Sigmoid colon (tissue), 4 donors: ENCODE measurements around the gene KCNH5.

ENCODE experiments used
- POLR2A ChIP-seq, 2 donors: fragments of 450-650 bp; IDR thresholded peaks; one replicate each; pipeline ENCODE4 v1.6.1; 2016; ENCODE audit warnings: antibody characterized with exemption in 2 of 2, mild to moderate bottlenecking in 2 of 2, moderate library complexity in 2 of 2
- POLR2AphosphoS5 ChIP-seq, 4 donors: sonication (generic); formaldehyde crosslinking; IDR thresholded peaks; one replicate each; pipeline ENCODE4 v1.6.1; 2017; ENCODE audit warnings: antibody characterized with exemption in 4 of 4
- TF ChIP-seq, protein P1 (sequence below), 4 experiments: fragments of 450-650 bp in 3 of 4; fragments of 200-600 bp in 1 of 4; IDR thresholded peaks; one replicate each; pipeline ENCODE4 v1.5.1; 2016 to 2019; ENCODE audit warnings: antibody characterized with exemption in 4 of 4, mild to moderate bottlenecking in 3 of 4, moderate library complexity in 2 of 4

DNA sequence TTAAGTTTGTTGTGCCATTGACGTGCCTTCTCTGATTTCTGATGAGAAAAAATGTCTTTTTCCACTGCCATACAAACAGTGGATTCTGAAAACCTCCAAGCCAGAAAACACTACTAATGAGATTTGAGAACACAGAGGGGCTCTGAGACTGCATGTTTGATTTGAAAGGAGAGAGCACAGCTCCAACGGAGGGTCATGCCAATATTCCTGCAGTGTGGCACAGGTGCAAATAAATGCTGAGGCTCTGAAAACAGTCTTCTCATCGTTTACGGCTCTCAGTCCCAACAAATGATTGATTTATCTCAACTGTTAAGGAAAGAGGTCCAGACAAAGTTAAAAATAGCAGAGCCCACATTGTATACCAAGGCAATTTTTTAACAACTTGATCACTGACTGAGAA, 128.7 kb downstream of the KCNH5 start:
- TF ChIP-seq, protein P1, sequence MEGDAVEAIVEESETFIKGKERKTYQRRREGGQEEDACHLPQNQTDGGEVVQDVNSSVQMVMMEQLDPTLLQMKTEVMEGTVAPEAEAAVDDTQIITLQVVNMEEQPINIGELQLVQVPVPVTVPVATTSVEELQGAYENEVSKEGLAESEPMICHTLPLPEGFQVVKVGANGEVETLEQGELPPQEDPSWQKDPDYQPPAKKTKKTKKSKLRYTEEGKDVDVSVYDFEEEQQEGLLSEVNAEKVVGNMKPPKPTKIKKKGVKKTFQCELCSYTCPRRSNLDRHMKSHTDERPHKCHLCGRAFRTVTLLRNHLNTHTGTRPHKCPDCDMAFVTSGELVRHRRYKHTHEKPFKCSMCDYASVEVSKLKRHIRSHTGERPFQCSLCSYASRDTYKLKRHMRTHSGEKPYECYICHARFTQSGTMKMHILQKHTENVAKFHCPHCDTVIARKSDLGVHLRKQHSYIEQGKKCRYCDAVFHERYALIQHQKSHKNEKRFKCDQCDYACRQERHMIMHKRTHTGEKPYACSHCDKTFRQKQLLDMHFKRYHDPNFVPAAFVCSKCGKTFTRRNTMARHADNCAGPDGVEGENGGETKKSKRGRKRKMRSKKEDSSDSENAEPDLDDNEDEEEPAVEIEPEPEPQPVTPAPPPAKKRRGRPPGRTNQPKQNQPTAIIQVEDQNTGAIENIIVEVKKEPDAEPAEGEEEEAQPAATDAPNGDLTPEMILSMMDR (IDR thresholded peaks at IDR 0.05) = no peak
- TF ChIP-seq POLR2A (IDR thresholded peaks at IDR 0.05) = no peak
- TF ChIP-seq POLR2AphosphoS5 (IDR thresholded peaks at IDR 0.05) = no peak
